GM19467 (cell line): ENCODE results near the gene FMNL2.

Experiments
- ATAC-seq: cut with Tn5 transposase; IDR thresholded peaks from one replicate; pipeline ENCODE4 v1.9.1; 2021; ENCODE audit warnings: mild to moderate bottlenecking, moderate library complexity; ENCODE audit not compliant: unreplicated experiment

FMNL2 gene

GRCh38 chr2:152602750-152603149, 267.8 kb downstream of the FMNL2 start:
- ATAC-seq = no peak

- ATAC-seq = no peak
Measured at GRCh38 chr2:152603166-152603565, 268.2 kb downstream of the FMNL2 start.

- ATAC-seq = no peak
Measured at GRCh38 chr2:152606081-152606480, 271.1 kb downstream of the FMNL2 start.

GRCh38 chr2:152606941-152607340, 272.0 kb downstream of the FMNL2 start:
- ATAC-seq = no peak

- ATAC-seq = no peak
Measured at GRCh38 chr2:152607793-152608300, 272.9 kb downstream of the FMNL2 start.

- no peak for ATAC-seq
Measured at GRCh38 chr2:152609154-152609553, 274.2 kb downstream of the FMNL2 start.

- no peak for ATAC-seq
Measured at GRCh38 chr2:152609699-152610098, 274.7 kb downstream of the FMNL2 start.

GRCh38 chr2:152611458-152612231, 276.7 kb downstream of the FMNL2 start:
- ATAC-seq = peak; percentile 85

- ATAC-seq = no peak
Measured at GRCh38 chr2:152613235-152613634, 278.3 kb downstream of the FMNL2 start.

- no peak for ATAC-seq
Measured at GRCh38 chr2:152615177-152615576, 280.2 kb downstream of the FMNL2 start.

- no peak for ATAC-seq
Measured at GRCh38 chr2:152617456-152618192, 282.6 kb downstream of the FMNL2 start.

- no peak for ATAC-seq
Measured at GRCh38 chr2:152618193-152618564, 283.2 kb downstream of the FMNL2 start.

GRCh38 chr2:152620208-152620607, 285.2 kb downstream of the FMNL2 start:
- ATAC-seq = no peak

GRCh38 chr2:152620985-152621384, 286.0 kb downstream of the FMNL2 start:
- ATAC-seq = no peak

GRCh38 chr2:152622219-152622618, 287.2 kb downstream of the FMNL2 start:
- no peak for ATAC-seq

- ATAC-seq = no peak
Measured at GRCh38 chr2:152623076-152623740, 288.2 kb downstream of the FMNL2 start.

GRCh38 chr2:152623775-152624174, 288.8 kb downstream of the FMNL2 start:
- no peak for ATAC-seq

GRCh38 chr2:152624805-152625204, 289.8 kb downstream of the FMNL2 start:
- no peak for ATAC-seq

- ATAC-seq = no peak
Measured at GRCh38 chr2:152626911-152627339, 292.0 kb downstream of the FMNL2 start.

- no peak for ATAC-seq
Measured at GRCh38 chr2:152627351-152627957, 292.5 kb downstream of the FMNL2 start.

- no peak for ATAC-seq
Measured at GRCh38 chr2:152629202-152629601, 294.2 kb downstream of the FMNL2 start.
